ENCODE measurements around the gene ADORA2A.

The ADORA2A gene

GRCh38 chr22:24432059-24432853, 4.9 kb downstream of the ADORA2A start:
- peak in 1 of 3 experiments; percentile 59 for DNase-seq (ENCODE audit: low read depth in 3 of 3)

GRCh38 chr22:24433001-24433827, 5.8 kb downstream of the ADORA2A start:
- no peak for DNase-seq (ENCODE audit: low read depth in 3 of 3)

GRCh38 chr22:24433828-24434470, 6.5 kb downstream of the ADORA2A start:
- peak in 1 of 3 experiments; percentile 37 for DNase-seq (ENCODE audit: low read depth in 3 of 3)

- peak; percentile 54 to 70 (median 64) for DNase-seq (ENCODE audit: low read depth in 3 of 3)
These were observed 7.3 kb downstream of the ADORA2A start for GRCh38 chr22:24434471-24435322.

- DNase-seq (ENCODE audit: low read depth in 3 of 3): no peak
These were observed 7.9 kb downstream of the ADORA2A start for GRCh38 chr22:24435323-24435645.

GRCh38 chr22:24435861-24436371, 8.5 kb downstream of the ADORA2A start:
- DNase-seq (ENCODE audit: low read depth in 3 of 3): no peak

GRCh38 chr22:24436553-24436952, 9.2 kb downstream of the ADORA2A start:
- DNase-seq (ENCODE audit: low read depth in 3 of 3): no peak

GRCh38 chr22:24437091-24437490, 9.7 kb downstream of the ADORA2A start:
- DNase-seq (ENCODE audit: low read depth in 3 of 3): no peak

GRCh38 chr22:24437741-24438328, 10.4 kb downstream of the ADORA2A start:
- no peak for DNase-seq (ENCODE audit: low read depth in 3 of 3)

- DNase-seq (ENCODE audit: low read depth in 3 of 3): no peak
These were observed 12.9 kb downstream of the ADORA2A start for GRCh38 chr22:24440270-24440717.

- no peak for DNase-seq (ENCODE audit: low read depth in 3 of 3)
These were observed 13.5 kb downstream of the ADORA2A start for GRCh38 chr22:24440718-24441405.

GRCh38 chr22:24441406-24442351, 14.3 kb downstream of the ADORA2A start:
- DNase-seq (ENCODE audit: low read depth in 3 of 3): no peak

- DNase-seq (ENCODE audit: low read depth in 3 of 3): no peak
These were observed 14.9 kb downstream of the ADORA2A start for GRCh38 chr22:24442352-24442744.

GRCh38 chr22:24443668-24444067, 16.3 kb downstream of the ADORA2A start:
- DNase-seq (ENCODE audit: low read depth in 3 of 3): no peak

GRCh38 chr22:24444251-24444650, 16.9 kb downstream of the ADORA2A start:
- no peak for DNase-seq (ENCODE audit: low read depth in 3 of 3)

- DNase-seq (ENCODE audit: low read depth in 3 of 3): no peak
These were observed 17.5 kb downstream of the ADORA2A start for GRCh38 chr22:24444729-24445466.

- peak in 1 of 3 experiments; percentile 30 for DNase-seq (ENCODE audit: low read depth in 3 of 3)
These were observed 18.3 kb downstream of the ADORA2A start for GRCh38 chr22:24445481-24446259.

GRCh38 chr22:24446260-24446611, 18.8 kb downstream of the ADORA2A start:
- no peak for DNase-seq (ENCODE audit: low read depth in 3 of 3)
